Retinal pigment epithelial cell (primary cell): ENCODE measurements around the gene FAP.

Source experiments
- DNase-seq: peaks from one replicate; pipeline ENCODE4 v3.0.0-alpha.2; 2010; ENCODE audit warnings: low read depth
- H3K4me3 ChIP-seq: 2 replicates; pipeline ENCODE4 v1.5.1; 2011; ENCODE audit warnings: mild to moderate bottlenecking, low read length, control low read depth, moderate library complexity
- TF ChIP-seq, protein P1 (sequence below): conservative IDR thresholded peaks from 2 replicates; pipeline ENCODE4 v1.5.1; 2011; ENCODE audit warnings: low read depth, low read length, control low read depth, inconsistent platforms

The FAP gene

DNA sequence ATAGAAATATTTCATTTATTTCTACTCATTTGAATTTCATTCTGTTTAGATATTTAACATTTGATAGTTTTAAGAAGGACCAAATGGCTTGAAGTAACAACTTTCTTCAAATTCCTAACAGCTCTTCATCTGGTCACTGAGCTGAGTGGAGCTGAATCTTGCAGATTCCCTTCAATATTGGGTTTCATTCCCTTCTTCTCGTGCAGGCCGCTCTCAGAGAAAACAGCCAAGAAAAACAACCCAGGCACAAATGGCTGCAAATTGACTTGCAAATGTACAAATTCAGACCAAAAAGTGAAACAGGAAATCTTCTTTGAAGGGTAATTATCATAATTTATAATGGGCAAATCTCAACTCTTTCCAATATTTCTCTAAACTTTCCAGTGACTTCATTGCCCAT is 60.9 kb downstream of the FAP start:
- DNase-seq = no peak
- no peak overlapping the region for H3K4me3 ChIP-seq
- TF ChIP-seq, protein P1, sequence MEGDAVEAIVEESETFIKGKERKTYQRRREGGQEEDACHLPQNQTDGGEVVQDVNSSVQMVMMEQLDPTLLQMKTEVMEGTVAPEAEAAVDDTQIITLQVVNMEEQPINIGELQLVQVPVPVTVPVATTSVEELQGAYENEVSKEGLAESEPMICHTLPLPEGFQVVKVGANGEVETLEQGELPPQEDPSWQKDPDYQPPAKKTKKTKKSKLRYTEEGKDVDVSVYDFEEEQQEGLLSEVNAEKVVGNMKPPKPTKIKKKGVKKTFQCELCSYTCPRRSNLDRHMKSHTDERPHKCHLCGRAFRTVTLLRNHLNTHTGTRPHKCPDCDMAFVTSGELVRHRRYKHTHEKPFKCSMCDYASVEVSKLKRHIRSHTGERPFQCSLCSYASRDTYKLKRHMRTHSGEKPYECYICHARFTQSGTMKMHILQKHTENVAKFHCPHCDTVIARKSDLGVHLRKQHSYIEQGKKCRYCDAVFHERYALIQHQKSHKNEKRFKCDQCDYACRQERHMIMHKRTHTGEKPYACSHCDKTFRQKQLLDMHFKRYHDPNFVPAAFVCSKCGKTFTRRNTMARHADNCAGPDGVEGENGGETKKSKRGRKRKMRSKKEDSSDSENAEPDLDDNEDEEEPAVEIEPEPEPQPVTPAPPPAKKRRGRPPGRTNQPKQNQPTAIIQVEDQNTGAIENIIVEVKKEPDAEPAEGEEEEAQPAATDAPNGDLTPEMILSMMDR = no peak

DNA sequence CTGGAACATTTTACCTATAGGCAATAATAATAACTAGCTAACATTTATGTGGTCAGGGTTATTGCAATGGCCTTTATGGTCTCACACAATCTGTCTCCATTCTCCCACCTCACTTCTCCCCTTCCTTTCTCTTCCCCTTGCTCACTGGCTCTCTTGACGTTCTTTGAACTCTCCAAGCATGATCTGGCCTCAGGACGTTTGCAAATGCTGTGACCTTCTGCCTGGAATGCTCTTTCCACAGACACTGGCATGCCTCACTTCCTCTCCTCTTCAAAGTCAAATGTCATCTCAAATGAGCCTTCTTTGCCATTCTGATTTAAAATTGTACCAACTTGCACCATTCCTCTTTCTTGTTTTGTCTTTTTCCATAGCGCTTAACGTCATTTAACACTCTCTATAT is 65.9 kb downstream of the FAP start:
- TF ChIP-seq, protein P1 = no peak
- no peak for DNase-seq
- no peak overlapping the region for H3K4me3 ChIP-seq

DNA sequence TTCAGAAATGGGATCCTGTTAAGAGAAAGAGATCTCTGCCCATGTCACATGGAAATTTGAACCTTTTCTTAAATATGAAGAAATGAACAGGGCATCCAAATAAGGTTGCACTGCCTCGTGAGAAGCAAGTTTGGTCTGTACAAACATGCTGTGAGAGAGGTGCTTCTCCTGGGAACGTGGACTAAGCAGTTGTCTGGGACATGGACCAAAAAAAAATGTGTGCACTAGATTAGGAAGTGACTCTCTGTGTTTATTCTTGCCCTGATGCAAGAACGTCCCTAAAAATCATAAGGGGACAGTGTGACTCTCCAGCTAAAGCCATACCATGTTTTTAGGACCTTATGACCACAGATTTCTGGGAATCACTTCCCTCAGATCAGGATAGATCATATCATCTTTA is 67.5 kb downstream of the FAP start:
- no peak for DNase-seq
- no peak overlapping the region for H3K4me3 ChIP-seq
- TF ChIP-seq, protein P1 = no peak

DNA sequence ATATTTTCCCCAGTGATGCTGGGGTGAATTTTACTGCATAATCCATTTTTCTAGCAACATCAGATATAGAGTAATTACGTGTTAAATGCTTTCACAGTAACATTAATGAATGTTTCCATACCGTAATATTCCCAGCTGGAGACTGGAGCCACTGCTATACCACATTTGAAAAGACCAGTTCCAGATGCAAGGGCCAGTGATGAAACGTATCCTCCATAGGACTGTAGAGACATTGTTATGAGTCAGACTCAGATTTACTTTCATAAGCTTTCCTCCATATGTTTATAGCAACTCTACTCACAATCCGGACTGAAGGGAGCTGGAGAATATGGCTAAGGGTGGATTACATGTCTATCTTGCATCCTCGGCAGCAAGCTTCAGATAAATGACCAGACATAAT is 68.5 kb downstream of the FAP start:
- no peak for DNase-seq
- TF ChIP-seq, protein P1 = no peak
- H3K4me3 ChIP-seq = no peak overlapping the region

DNA sequence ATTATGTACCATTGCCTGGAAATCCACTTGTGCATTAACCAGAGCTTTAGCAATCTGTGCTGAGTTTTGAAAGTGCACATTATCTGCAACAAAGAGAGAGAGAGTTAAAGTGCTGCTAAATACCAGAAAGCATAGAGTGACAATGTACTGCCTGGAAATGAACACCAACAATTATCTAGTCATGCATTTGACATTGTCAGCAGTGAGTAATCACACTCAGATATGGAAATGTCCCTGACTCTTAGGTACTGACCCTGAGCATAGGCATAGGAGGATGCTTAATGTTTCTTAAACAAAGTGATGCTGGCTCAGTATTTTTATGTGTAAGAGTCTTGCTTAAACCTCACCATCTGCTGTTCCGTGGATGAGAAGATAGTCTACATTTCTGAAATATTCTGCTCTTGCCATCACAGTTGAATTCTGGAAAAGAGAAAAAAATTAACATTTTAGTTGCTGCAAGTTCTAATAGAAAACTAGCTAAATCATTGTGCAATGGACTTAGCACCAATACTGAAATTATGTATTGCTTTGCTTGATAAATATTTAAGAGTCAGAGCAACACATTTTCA is 70.4 kb downstream of the FAP start:
- TF ChIP-seq, protein P1 = no peak
- H3K4me3 ChIP-seq = no peak overlapping the region
- DNase-seq = no peak

DNA sequence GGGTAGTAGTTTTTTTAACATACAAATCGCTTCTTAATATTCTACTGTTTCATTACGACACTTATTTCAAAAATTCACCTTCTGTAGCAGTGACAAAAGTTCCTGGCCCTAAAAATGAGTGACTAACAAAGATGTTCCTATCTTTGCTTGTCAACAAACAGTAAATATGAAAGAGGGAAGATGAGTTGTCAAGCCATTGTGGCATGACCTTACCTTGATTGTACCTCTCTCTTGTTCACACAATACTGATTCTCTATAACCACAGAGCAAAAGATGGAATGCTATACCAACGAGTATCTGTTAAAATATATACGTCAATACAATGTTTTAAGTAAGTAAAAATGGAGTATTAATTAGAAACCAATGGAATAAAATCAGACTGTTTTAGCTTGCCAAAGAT is 76.5 kb downstream of the FAP start:
- no peak for DNase-seq
- TF ChIP-seq, protein P1 = no peak
- H3K4me3 ChIP-seq = no peak overlapping the region

DNA sequence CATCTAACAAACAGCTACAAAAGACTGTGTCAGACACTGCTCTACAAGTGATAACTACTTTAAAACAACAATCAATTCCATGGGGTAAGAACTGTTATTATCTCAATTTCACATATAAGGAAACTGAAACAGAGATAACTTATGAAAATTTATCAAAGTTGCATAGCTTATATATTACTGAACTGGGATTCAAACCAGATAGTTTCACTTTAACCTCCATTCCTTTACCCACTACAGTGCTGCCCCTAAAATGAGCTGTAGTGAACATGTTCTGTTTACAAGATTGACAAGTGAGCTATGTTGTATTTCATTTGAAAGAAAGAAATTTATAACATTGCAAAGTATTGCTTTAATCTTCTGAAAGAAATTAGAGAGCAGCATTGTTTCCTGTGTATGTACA is 77.1 kb downstream of the FAP start:
- DNase-seq = no peak
- H3K4me3 ChIP-seq = no peak overlapping the region
- TF ChIP-seq, protein P1 = no peak
